Body of pancreas (tissue), 4 donors: Measurements from ENCODE around the gene ITPK1.

Experiments used
- CTCF ChIP-seq, 7 experiments: fragments of 450-650 bp in 4 of 7; fragments of 200-600 bp in 3 of 7; sonication (generic) in 3 of 7; IDR thresholded peaks; one replicate each; pipeline ENCODE4 v1.5.1; 2016 to 2019; ENCODE audit warnings: antibody characterized with exemption in 7 of 7
- POLR2A ChIP-seq, 3 donors: fragments of 450-650 bp; IDR thresholded peaks; one replicate each; pipeline ENCODE4 v1.6.1; 2016; ENCODE audit warnings: antibody characterized with exemption in 3 of 3, mild to moderate bottlenecking in 2 of 3

- TF ChIP-seq CTCF (IDR thresholded peaks at IDR 0.05) (no peak), POLR2A (IDR thresholded peaks at IDR 0.05) (no peak)
Measured at GRCh38 chr14:93031505-93032315, 84.0 kb downstream of the ITPK1 start.
